Measurements from ENCODE around the gene GIPC1.

DNA sequence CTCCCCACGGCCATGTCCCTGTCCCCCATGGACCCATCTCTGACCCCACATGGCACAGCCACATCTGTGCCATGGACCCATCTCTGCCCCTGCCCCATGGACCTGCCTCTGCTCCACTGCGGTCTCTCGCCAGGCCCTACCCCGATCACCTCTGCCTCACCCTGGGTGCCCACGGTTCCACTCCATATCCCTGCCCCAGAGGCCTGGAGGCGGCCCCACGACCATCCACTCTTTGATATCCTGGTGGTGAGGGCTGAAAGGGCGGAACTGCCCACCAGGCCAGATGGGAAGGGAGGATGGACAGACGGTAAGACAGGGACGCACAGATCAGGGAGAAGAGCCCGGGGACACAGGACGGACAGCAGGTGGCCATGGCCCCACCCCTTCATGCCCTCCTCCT, 21.1 kb downstream of the GIPC1 start:
- TF ChIP-seq POLR2A (IDR thresholded peaks at IDR 0.05) = no peak
- TF ChIP-seq, protein P1, sequence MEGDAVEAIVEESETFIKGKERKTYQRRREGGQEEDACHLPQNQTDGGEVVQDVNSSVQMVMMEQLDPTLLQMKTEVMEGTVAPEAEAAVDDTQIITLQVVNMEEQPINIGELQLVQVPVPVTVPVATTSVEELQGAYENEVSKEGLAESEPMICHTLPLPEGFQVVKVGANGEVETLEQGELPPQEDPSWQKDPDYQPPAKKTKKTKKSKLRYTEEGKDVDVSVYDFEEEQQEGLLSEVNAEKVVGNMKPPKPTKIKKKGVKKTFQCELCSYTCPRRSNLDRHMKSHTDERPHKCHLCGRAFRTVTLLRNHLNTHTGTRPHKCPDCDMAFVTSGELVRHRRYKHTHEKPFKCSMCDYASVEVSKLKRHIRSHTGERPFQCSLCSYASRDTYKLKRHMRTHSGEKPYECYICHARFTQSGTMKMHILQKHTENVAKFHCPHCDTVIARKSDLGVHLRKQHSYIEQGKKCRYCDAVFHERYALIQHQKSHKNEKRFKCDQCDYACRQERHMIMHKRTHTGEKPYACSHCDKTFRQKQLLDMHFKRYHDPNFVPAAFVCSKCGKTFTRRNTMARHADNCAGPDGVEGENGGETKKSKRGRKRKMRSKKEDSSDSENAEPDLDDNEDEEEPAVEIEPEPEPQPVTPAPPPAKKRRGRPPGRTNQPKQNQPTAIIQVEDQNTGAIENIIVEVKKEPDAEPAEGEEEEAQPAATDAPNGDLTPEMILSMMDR (IDR thresholded peaks at IDR 0.05) = no peak

Measured in lower leg skin (tissue), 3 donors.